Kasumi-1 (cell line): ENCODE data around the gene IPO9.
"Not testable (repeated sequence)": the region's sequence is repeated elsewhere in the genome, so short reads cannot be mapped to it uniquely, and the experiment has no call there.

Source experiments
- DNase-seq, 2 experiments: peaks; one replicate each; lab custom pipeline; 2025; lab: John Stamatoyannopoulos, UW

Gene IPO9

GRCh38 chr1:201809876-201810275 lies 19.1 kb upstream of the IPO9 start:
- no peak for DNase-seq

- no peak for DNase-seq
Measured at GRCh38 chr1:201810466-201811216, 18.3 kb upstream of the IPO9 start.

GRCh38 chr1:201813226-201813625 lies 15.7 kb upstream of the IPO9 start:
- no peak for DNase-seq

DNA sequence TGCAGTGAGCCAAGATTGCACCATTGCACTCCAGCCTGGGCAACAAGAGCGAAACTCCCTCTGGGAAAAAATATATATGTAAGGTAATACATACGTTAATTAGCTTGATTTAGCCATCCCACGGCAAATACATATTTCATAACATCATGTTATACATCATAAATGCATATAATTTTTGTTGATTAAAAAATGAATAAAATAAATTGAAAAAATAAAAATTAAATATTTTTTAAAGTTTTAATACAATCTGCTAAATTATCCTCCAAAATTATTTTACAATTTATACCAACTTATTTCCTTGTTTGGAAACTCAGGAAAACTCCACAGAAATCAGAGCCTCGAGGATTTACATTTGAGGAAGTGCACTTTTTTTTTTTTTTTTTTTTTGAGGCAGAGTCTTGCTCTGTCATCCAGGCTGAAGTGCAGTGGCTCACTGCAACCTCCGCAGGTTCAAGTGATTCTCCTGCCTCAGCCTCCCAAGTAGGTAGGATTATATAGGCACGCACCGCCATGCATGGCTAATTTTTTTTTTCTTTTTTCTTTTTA lies 12.6 kb upstream of the IPO9 start:
- no peak for DNase-seq

GRCh38 chr1:201818971-201819750 lies 9.8 kb upstream of the IPO9 start:
- no peak for DNase-seq

DNA sequence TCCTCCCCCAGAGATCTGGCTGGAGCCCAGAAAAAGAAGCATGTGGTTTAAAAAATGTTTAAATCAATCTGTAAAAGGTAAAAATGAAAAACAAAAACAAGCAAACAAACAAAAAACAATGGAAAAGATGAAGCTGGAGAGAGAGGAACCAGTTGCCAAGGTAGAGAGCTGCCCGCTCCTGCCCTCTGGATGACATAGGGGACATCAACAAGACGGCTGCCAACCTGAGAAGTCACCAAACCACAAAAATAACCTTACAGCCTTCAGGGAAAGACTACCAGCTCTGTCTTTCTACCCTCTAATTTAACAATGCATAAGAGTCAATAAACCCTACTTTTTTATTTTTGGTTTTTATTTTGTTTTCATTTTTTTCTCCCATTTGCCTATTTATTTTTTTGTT lies 8.5 kb upstream of the IPO9 start:
- DNase-seq = no peak

DNA sequence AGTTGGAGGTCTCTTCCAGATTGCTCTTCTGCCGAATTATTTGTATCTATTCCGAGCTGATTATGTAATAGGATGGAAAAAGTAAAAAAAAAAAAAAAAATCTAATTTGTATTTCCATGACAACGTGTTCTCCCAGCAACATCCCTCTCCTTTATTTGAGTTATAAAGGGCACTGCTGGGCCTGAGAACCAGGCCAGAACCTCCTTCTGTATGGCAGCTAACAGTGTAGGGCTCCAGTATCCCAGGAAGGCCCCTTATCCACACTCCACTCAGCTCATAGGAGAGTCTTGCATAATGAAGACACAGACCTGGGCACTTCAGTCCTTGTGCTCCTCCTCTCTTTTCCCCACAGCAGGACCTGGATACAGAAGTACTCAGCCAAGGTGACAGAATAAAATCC lies 3.7 kb upstream of the IPO9 start:
- no peak for DNase-seq

GRCh38 chr1:201826830-201827229 lies 2.1 kb upstream of the IPO9 start:
- DNase-seq = no peak

GRCh38 chr1:201827321-201828216 lies 1.4 kb upstream of the IPO9 start:
- DNase-seq = no peak

- no peak for DNase-seq
Measured at GRCh38 chr1:201828217-201828819, 639 bp upstream of the IPO9 start.

GRCh38 chr1:201831371-201831770 lies 2.4 kb downstream of the IPO9 start:
- no peak for DNase-seq

DNA sequence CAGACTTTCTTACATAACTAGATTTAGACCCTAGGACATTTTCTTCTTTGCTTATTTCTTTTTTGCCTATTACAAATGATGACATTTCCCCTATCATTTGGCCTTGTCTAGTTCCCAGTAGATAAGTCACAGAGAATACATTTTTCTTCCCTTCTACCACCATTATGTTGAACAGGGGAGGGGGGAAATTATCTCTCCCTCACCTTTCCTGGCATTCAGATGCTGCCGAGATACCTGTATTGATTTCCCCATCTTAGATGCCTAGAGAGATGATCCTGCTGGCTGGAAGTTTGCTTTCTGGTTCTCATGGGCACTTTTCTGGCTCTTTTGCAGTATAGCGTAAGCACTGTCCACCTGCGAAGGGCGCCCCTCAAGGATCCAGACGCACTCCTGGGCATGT lies 5.7 kb downstream of the IPO9 start:
- no peak for DNase-seq

GRCh38 chr1:201838381-201838780 lies 9.4 kb downstream of the IPO9 start:
- no peak for DNase-seq

DNA sequence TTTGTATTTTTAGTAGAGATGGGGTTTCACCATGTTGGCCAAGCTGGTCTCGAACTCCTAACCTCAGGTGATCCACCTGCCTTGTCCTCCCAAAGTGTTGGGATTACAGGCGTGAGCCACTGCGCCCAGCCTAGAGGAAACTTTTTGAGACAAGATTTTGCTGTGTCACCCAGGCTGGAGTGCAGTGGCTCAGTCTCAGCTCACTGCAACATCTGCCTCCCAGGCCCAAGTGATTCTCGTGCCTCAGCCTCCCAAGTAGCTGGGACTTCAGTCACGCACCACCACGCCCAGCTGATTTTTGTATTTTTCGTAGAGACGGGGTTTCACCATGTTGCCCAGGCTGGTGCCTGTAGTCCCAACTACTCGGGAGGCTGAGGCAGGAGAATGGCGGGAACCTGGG lies 10.1 kb downstream of the IPO9 start:
- DNase-seq = not testable (repeated sequence)

DNA sequence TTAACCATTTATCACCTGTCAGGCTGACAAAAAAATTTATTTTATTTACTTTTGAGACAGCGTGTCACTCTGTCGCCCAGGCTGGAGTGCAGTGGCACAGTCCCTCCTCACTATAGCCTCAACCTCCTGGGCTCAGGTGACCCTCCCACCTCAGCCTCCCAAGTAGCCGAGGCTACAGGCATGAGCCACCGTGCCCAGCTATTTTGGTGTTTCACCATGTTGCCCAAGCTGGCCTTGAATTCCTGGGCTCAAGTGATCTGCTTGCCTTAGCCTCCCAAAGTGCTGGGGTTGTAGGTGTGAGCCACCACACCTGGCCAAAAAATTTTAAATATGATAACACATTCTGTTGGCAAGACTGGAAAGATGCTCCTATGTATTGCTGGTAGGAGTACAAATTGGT lies 11.1 kb downstream of the IPO9 start:
- DNase-seq = no peak

- DNase-seq = no peak
Measured at GRCh38 chr1:201840490-201840889, 11.5 kb downstream of the IPO9 start.

- DNase-seq = peak; percentile 17 to 47
Measured at GRCh38 chr1:201841265-201841912, 12.4 kb downstream of the IPO9 start.

DNA sequence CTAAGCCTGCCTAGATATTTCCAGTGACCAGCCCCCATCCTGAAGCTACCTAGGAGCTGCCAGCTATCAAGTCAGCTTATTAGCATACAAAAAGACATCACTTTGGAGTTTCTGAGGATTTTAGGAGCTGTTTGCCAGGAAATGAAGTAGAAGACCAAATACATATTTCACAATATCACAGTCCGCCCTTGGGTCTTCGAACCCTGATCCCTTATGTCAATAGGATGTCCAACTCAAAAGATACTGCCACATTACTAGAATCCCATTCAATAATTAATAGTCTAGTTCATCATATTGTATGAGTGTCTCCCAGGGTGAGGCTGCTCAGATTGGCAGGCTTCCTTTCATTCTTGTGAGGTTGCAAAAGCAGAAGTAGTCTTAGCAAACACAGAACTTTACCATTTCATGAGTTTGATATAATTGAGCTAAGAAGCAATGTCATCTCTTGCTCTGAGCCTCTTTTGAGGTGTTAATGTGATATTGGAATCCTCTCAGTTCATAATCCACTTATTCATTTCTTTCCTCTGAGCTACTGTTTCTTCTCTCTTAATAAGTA lies 13.6 kb downstream of the IPO9 start:
- peak; percentile 43 to 56 for DNase-seq

- DNase-seq = peak in 1 of 2 experiments; percentile 4
Measured at GRCh38 chr1:201845331-201846083, 16.6 kb downstream of the IPO9 start.

DNA sequence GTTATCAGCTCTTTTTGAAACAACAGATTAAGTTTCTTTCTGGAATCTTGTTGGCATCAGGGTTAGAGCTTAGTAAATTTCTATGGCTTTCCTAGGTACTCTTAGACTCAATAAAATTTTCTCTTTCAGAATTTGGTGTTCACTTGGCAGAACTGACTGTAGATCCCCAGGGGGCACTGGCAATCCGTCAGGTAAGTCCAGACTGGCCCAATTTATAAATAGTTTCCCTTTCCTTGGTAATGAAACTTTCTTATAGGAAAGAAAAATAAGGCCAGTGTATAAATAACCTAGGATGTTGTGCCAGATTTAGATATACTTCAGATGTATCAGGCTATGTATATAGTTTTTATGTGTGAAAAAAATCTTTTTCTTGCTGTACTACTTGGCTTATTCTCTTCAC lies 18.2 kb downstream of the IPO9 start:
- DNase-seq = no peak
